IMR-90 (cell line): Measurements from ENCODE around the gene CDHR3. TPM values are rescaled to one million over a fixed set of nuclear protein-coding genes. Genes with fewer than 3 reads are reported as not detected.

Source experiments
- ATAC-seq: fragments of 200-7000 bp; cut with Tn5 transposase; 2 replicates; pipeline ENCODE4 v1.9.1; 2020; ENCODE audit warnings: low read depth, mild to moderate bottlenecking, moderate library complexity
- BruUV-seq: library from RNA; stranded (reverse); fragments of 400-500 nt; replicated peaks from 2 replicates; lab custom pipeline; 2021; lab: Mats Ljungman, UMichigan
- CTCF ChIA-PET: fragments of 300-600 bp; formaldehyde crosslinking; extraction: SDS; loops from one replicate; lab custom pipeline; 2021; ENCODE audit warnings: antibody characterized with exemption; lab: Yijun Ruan, JAX
- POLR2A ChIA-PET: fragments of 300-600 bp; sonication (Branson Sonifier 250); formaldehyde crosslinking; loops from one replicate; lab custom pipeline; 2022; ENCODE audit warnings: antibody characterized with exemption; ENCODE audit not compliant: unreplicated experiment; lab: Charles Lee
- DNase-seq: peaks from one replicate; pipeline ENCODE4 v3.0.0; 2013
- H2AFZ ChIP-seq: replicated peaks from 2 replicates; pipeline ENCODE3; 2013; ENCODE audit warnings: low read length, mild to moderate bottlenecking; ENCODE audit not compliant: poor library complexity
- H2AK5ac ChIP-seq: 2 replicates; pipeline ENCODE4 v1.6.1; 2013; ENCODE audit warnings: low read depth, low read length, inconsistent platforms
- H2AK9ac ChIP-seq: replicated peaks from 2 replicates; pipeline ENCODE3; 2013; ENCODE audit warnings: mild to moderate bottlenecking, low read depth, low read length, moderate library complexity; ENCODE audit not compliant: poor library complexity
- H2BK120ac ChIP-seq: 2 replicates; pipeline ENCODE4 v1.6.1; 2013; ENCODE audit warnings: low read depth, low read length, inconsistent platforms
- H2BK15ac ChIP-seq: 3 replicates; pipeline ENCODE4 v1.6.1; 2013; ENCODE audit warnings: low read depth, low read length, inconsistent platforms
- H2BK20ac ChIP-seq: 2 replicates; pipeline ENCODE4 v1.6.1; 2013; ENCODE audit warnings: low read depth, mild to moderate bottlenecking, inconsistent platforms, low read length, moderate library complexity
- H2BK5ac ChIP-seq: 2 replicates; pipeline ENCODE4 v1.6.1; 2013; ENCODE audit warnings: mild to moderate bottlenecking, low read depth, low read length, inconsistent platforms; ENCODE audit not compliant: poor library complexity, severe bottlenecking
- H3K14ac ChIP-seq: replicated peaks from 2 replicates; pipeline ENCODE4 v1.6.1; 2013; ENCODE audit warnings: low read depth, low read length, inconsistent platforms
- H3K18ac ChIP-seq: 2 replicates; pipeline ENCODE4 v1.6.1; 2013; ENCODE audit warnings: low read depth, low read length, control low read depth
- H3K23ac ChIP-seq: 2 replicates; pipeline ENCODE4 v1.6.1; 2013; ENCODE audit warnings: low read depth, low read length, inconsistent platforms
- H3K27ac ChIP-seq: 2 replicates; pipeline ENCODE4 v1.5.1; 2013; ENCODE audit warnings: mild to moderate bottlenecking, control low read depth, low read length; ENCODE audit not compliant: insufficient read depth
- H3K27me3 ChIP-seq: 2 replicates; pipeline ENCODE4 v1.6.1; 2013; ENCODE audit warnings: low read length; ENCODE audit not compliant: control insufficient read depth, insufficient read depth
- H3K36me3 ChIP-seq: 2 replicates; pipeline ENCODE4 v1.6.1; 2013; ENCODE audit warnings: low read length, mixed read lengths; ENCODE audit not compliant: control insufficient read depth, insufficient read depth
- H3K4ac ChIP-seq: 2 replicates; pipeline ENCODE4 v1.6.1; 2013; ENCODE audit warnings: low read depth, low read length, inconsistent platforms
- H3K4me1 ChIP-seq: 2 replicates; pipeline ENCODE4 v1.6.1; 2013; ENCODE audit warnings: low read length, mixed read lengths; ENCODE audit not compliant: control insufficient read depth, insufficient read depth
- H3K4me2 ChIP-seq: 2 replicates; pipeline ENCODE4 v1.6.1; 2013; ENCODE audit warnings: low read depth, mild to moderate bottlenecking, control low read depth, low read length, moderate library complexity
- H3K4me3 ChIP-seq: 2 replicates; pipeline ENCODE4 v1.5.1; 2013; ENCODE audit warnings: low read depth, mild to moderate bottlenecking, control low read depth, low read length, moderate library complexity; ENCODE audit not compliant: insufficient read depth
- H3K56ac ChIP-seq: 2 replicates; pipeline ENCODE4 v1.6.1; 2013; ENCODE audit warnings: low read length, inconsistent platforms; ENCODE audit not compliant: insufficient read depth; ENCODE audit errors: extremely low read depth
- H3K79me1 ChIP-seq, 2 experiments: 2 replicates each; pipeline ENCODE4 v1.6.1; 2013; ENCODE audit warnings: low read length in 2 of 2, inconsistent platforms in 1 of 2, low read depth in 1 of 2
- H3K9ac ChIP-seq: 2 replicates; pipeline ENCODE4 v1.6.1; 2013; ENCODE audit warnings: low read depth, low read length, control low read depth
- H3K9me1 ChIP-seq: 2 replicates; pipeline ENCODE4 v1.6.1; 2013; ENCODE audit warnings: low read length, inconsistent platforms; ENCODE audit not compliant: insufficient read depth
- H3K9me3 ChIP-seq: 2 replicates; pipeline ENCODE4 v1.6.1; 2013; ENCODE audit warnings: low read length; ENCODE audit not compliant: control insufficient read depth, insufficient read depth
- H4K20me1 ChIP-seq: 2 replicates; pipeline ENCODE4 v1.6.1; 2013; ENCODE audit warnings: low read length, inconsistent platforms; ENCODE audit not compliant: insufficient read depth
- H4K5ac ChIP-seq: 2 replicates; pipeline ENCODE4 v1.6.1; 2013; ENCODE audit warnings: mild to moderate bottlenecking, low read depth, low read length, control low read depth
- H4K8ac ChIP-seq, 2 experiments: 2 replicates each; pipeline ENCODE4 v1.6.1; 2013; ENCODE audit warnings: low read depth in 2 of 2, low read length in 2 of 2, control low read depth in 1 of 2, inconsistent platforms in 1 of 2
- H4K91ac ChIP-seq: 2 replicates; pipeline ENCODE4 v1.6.1; 2013; ENCODE audit warnings: low read depth, low read length, inconsistent platforms; ENCODE audit not compliant: insufficient read depth
- BHLHE40 ChIP-seq: fragments of 150-350 bp; IDR thresholded peaks from 2 replicates; pipeline ENCODE4 v1.6.1; 2016; ENCODE audit warnings: mild to moderate bottlenecking, low read depth, low read length
- CEBPB ChIP-seq: IDR thresholded peaks from 2 replicates; pipeline ENCODE4 v1.6.1; 2012; ENCODE audit warnings: low read depth, low read length, improper control_type of control experiment
- CHD1 ChIP-seq: IDR thresholded peaks from 2 replicates; pipeline ENCODE4 v1.6.1; 2012; ENCODE audit warnings: low read depth, low read length, improper control_type of control experiment
- CTCF ChIP-seq: conservative IDR thresholded peaks from 2 replicates; pipeline ENCODE4 v1.5.1; 2012; ENCODE audit warnings: mild to moderate bottlenecking, low read depth, low read length, improper control_type of control experiment
- FOS ChIP-seq: fragments of 150-350 bp; IDR thresholded peaks from 2 replicates; pipeline ENCODE4 v1.6.1; 2016; ENCODE audit warnings: low read depth, low read length
- MAFK ChIP-seq: IDR thresholded peaks from 2 replicates; pipeline ENCODE4 v1.6.1; 2012; ENCODE audit warnings: low read depth, low read length, improper control_type of control experiment
- MAZ ChIP-seq: IDR thresholded peaks from 2 replicates; pipeline ENCODE4 v1.6.1; 2012; ENCODE audit warnings: low read depth, mild to moderate bottlenecking, low read length, improper control_type of control experiment, moderate library complexity, borderline replicate concordance
- MXI1 ChIP-seq: IDR thresholded peaks from 2 replicates; pipeline ENCODE4 v1.6.1; 2012; ENCODE audit warnings: low read depth, mild to moderate bottlenecking, low read length, moderate library complexity, borderline replicate concordance
- NFE2L2 ChIP-seq: fragments of 150-350 bp; IDR thresholded peaks from 2 replicates; pipeline ENCODE4 v1.6.1; 2016; ENCODE audit warnings: low read depth, mild to moderate bottlenecking, low read length
- POLR2A ChIP-seq: IDR thresholded peaks from 2 replicates; pipeline ENCODE4 v1.6.1; 2012; ENCODE audit warnings: mild to moderate bottlenecking, low read depth, low read length
- RAD21 ChIP-seq: IDR thresholded peaks from 2 replicates; pipeline ENCODE4 v1.6.1; 2012; ENCODE audit warnings: low read length, improper control_type of control experiment
- RCOR1 ChIP-seq: IDR thresholded peaks from 2 replicates; pipeline ENCODE4 v1.6.1; 2012; ENCODE audit warnings: mild to moderate bottlenecking, low read length, improper control_type of control experiment; ENCODE audit not compliant: insufficient replicate concordance
- RFX5 ChIP-seq: IDR thresholded peaks from 2 replicates; pipeline ENCODE4 v1.8.0; 2012; ENCODE audit warnings: low read depth, mild to moderate bottlenecking, low read length, moderate library complexity
- SMC3 ChIP-seq: fragments of 150-350 bp; IDR thresholded peaks from 2 replicates; pipeline ENCODE4 v1.6.1; 2016; ENCODE audit warnings: low read depth, mild to moderate bottlenecking, antibody characterized with exemption, low read length, moderate library complexity
- USF2 ChIP-seq: fragments of 150-350 bp; IDR thresholded peaks from 2 replicates; pipeline ENCODE4 v1.6.1; 2017; ENCODE audit warnings: mild to moderate bottlenecking, antibody characterized with exemption, low read length, low read depth
- whole genome bisulfite sequencing, 2 experiments: methylation state at CpG; one replicate each; pipeline versions ENCODE4 v1.1.5 to v1.1.7; 2013; ENCODE audit warnings: missing lambda C conversion rate in 2 of 2; ENCODE audit not compliant: insufficient read length in 1 of 2; ENCODE audit errors: extremely low coverage in 2 of 2; 5-methylcytosine and 5-hydroxymethylcytosine counted together
- dilution Hi-C: fragments of 300-500 bp; cut with HindIII; formaldehyde crosslinking; loops from one replicate; pipeline ENCODE4 v1.14.3; 2018; ENCODE audit warnings: low sequenced_read_pairs; ENCODE audit not compliant: unreplicated experiment
- in situ Hi-C: fragments of 300-500 bp; cut with MboI; formaldehyde crosslinking; loops from 3 replicates; pipeline ENCODE4 v1.14.3; 2019; ENCODE audit warnings: low sequenced_read_pairs, inconsistent platforms, mixed read lengths
- intact Hi-C: fragments of 100-400 bp; cut with micrococcal nuclease; formaldehyde crosslinking; loops from 2 replicates; pipeline ENCODE4 v1.10.0; 2022
- polyA plus RNA-seq, 3 experiments: library from polyadenylated mRNA; depleted of rRNA; stranded (reverse); fragments of >200 nt; gene quantifications; 2 replicates each; pipeline ENCODE4 v1.2.3, GENCODE V29; 2012; ENCODE audit warnings: low replicate concordance in 1 of 3
- total RNA-seq: library from RNA; depleted of rRNA; stranded (reverse); fragments of >200 nt; gene quantifications from 2 replicates; pipeline ENCODE4 v1.2.3, GENCODE V29; 2012
- TF ChIP-seq, protein P1 (sequence below): fragments of 150-350 bp; IDR thresholded peaks from 2 replicates; pipeline ENCODE4 v1.6.1; 2016; ENCODE audit warnings: low read depth, mild to moderate bottlenecking, low read length, moderate library complexity, borderline replicate concordance

Gene CDHR3
- total and polyA plus RNA-seq, 2 of the 4 experiments (the other 2 are of a cell fraction), result 0.96 to 1.6 TPM

DNA sequence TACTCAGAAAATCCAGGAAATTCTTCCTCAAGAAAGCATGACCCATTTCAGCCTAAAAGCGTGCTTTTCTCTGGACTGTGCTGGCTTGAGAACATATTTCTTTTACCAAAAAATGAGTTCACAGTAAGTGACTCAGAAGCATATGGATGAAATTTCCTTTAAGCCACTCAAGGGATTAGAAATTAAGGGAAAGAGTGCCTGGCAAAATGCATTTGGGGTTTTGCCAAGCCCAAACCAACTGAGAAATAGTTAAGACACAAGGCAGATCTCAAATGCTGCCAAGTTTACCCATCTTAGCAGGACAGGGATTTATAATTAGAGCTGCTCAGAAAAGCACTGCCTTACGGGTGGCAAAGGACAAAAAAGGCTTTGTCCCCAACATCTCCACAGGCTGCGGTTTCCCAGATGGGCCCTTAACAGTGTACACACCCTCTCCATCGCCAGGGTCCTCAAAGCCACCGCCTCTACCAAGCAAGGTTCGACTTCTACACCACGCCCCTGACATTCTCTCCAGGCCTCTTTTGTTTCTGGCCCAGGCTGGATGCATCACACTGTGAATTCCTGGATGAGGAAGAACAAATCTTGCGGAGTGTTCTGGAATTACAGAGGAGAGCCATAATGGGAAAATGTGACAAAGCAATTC lies 30.1 kb upstream of the CDHR3 start:
- no peak overlapping the region for H3K4me2 ChIP-seq
- peaks cover 6% of the 10 kb centered on the region; the same call in 1 of the 2 replicates for H3K4me1 ChIP-seq
- H4K20me1 ChIP-seq, result no peaks in the 10 kb centered on the region
- no peak overlapping the region for H4K91ac ChIP-seq
- no peak overlapping the region for H3K23ac ChIP-seq
- no peak overlapping the region for H3K56ac ChIP-seq
- in situ Hi-C loops (no loop called here), intact Hi-C loops (loop anchor here (5.0 kb wide), 2 partner anchors 171 to 219 kb away; no protein-coding TSS in a partner anchor), dilution Hi-C loops (no loop called here)
- H3K36me3 ChIP-seq, result no peaks in the 10 kb centered on the region
- no peak overlapping the region for H3K14ac ChIP-seq
- CTCF ChIA-PET, result no interaction called here
- ATAC-seq, result peak; percentile 77
- H3K18ac ChIP-seq, result no peak overlapping the region
- no peak overlapping the region for H3K4me3 ChIP-seq
- no peaks in the 10 kb centered on the region; the same call in 1 of the 2 replicates for H3K27me3 ChIP-seq
- H4K8ac ChIP-seq, result no peak overlapping the region
- no peak overlapping the region for H2AK9ac ChIP-seq
- H2BK5ac ChIP-seq, result no peak overlapping the region
- peak overlapping the region; percentile 7; the same call in 1 of the 2 replicates for H3K4ac ChIP-seq
- H3K27ac ChIP-seq, result peak overlapping the region; percentile 28; the same call in 1 of the 2 replicates
- POLR2A ChIA-PET, result no interaction called here
- no TSS peak for BruUV-seq
- WGBS, 2 experiments, result no CpG with 5 or more reads among the region's 8 CpGs
- no peak overlapping the region for H2BK20ac ChIP-seq
- no peaks in the 10 kb centered on the region for H3K79me1 ChIP-seq
- no peak overlapping the region for H3K9ac ChIP-seq
- no peak overlapping the region for H2AFZ ChIP-seq
- TF ChIP-seq USF2 (no peak), CTCF (no peak), FOS (no peak), MAZ (no peak), NFE2L2 (no peak), CEBPB (no peak), BHLHE40 (no peak), SMC3 (no peak), RAD21 (no peak), POLR2A (no peak), CHD1 (no peak), MXI1 (no peak), RFX5 (no peak), RCOR1 (no peak), MAFK (no peak)
- TF ChIP-seq, protein P1, sequence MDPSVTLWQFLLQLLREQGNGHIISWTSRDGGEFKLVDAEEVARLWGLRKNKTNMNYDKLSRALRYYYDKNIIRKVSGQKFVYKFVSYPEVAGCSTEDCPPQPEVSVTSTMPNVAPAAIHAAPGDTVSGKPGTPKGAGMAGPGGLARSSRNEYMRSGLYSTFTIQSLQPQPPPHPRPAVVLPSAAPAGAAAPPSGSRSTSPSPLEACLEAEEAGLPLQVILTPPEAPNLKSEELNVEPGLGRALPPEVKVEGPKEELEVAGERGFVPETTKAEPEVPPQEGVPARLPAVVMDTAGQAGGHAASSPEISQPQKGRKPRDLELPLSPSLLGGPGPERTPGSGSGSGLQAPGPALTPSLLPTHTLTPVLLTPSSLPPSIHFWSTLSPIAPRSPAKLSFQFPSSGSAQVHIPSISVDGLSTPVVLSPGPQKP, result no peak
- no peaks in the 10 kb centered on the region for H3K9me3 ChIP-seq
- no peak overlapping the region for H4K5ac ChIP-seq
- peak; percentile 67 for DNase-seq
- H3K9me1 ChIP-seq, result no peaks in the 10 kb centered on the region; the same call in 1 of the 2 replicates
- no peak overlapping the region; the same call in 1 of the 2 replicates for H2AK5ac ChIP-seq
- H2BK120ac ChIP-seq, result no peak overlapping the region
- H2BK15ac ChIP-seq, result no peak overlapping the region
